Medulla oblongata (tissue), 1 donor: ENCODE data around the gene ADGRD1.
"Not testable (repeated sequence)": the region's sequence is repeated elsewhere in the genome, so short reads cannot be mapped to it uniquely, and the experiment has no call there.

ENCODE experiments used
- DNase-seq: peaks from one replicate; pipeline ENCODE4 v3.0.0-alpha.2; 2015; ENCODE audit errors: extremely low spot score

Gene ADGRD1

GRCh38 chr12:130953771-130954543 is at the start of gene ADGRD1:
ADGRD1 (plus strand) TSS chr12:130953907; CDS start chr12:130954466, 559 bp downstream.
- DNase-seq, result peak; percentile 57

GRCh38 chr12:130904064-130904463 is 49.6 kb upstream of the ADGRD1 start:
- DNase-seq, result no peak

GRCh38 chr12:130904936-130905455 is 48.7 kb upstream of the ADGRD1 start:
- DNase-seq, result not testable (repeated sequence)

- DNase-seq, result no peak
Measured at GRCh38 chr12:130909111-130909510, 44.6 kb upstream of the ADGRD1 start.

GRCh38 chr12:130911193-130911592 is 42.5 kb upstream of the ADGRD1 start:
- DNase-seq, result no peak

- no peak for DNase-seq
Measured at GRCh38 chr12:130911933-130912332, 41.8 kb upstream of the ADGRD1 start.

GRCh38 chr12:130916241-130916911 is 37.3 kb upstream of the ADGRD1 start:
- DNase-seq, result peak; percentile 80

- DNase-seq, result no peak
Measured at GRCh38 chr12:130917607-130918006, 36.1 kb upstream of the ADGRD1 start.

GRCh38 chr12:130919086-130919485 is 34.6 kb upstream of the ADGRD1 start:
- DNase-seq, result no peak

- no peak for DNase-seq
Measured at GRCh38 chr12:130920119-130920703, 33.5 kb upstream of the ADGRD1 start.

GRCh38 chr12:130920723-130921381 is 32.9 kb upstream of the ADGRD1 start:
- no peak for DNase-seq

- no peak for DNase-seq
Measured at GRCh38 chr12:130922511-130922953, 31.2 kb upstream of the ADGRD1 start.

- no peak for DNase-seq
Measured at GRCh38 chr12:130924966-130925665, 28.6 kb upstream of the ADGRD1 start.

- DNase-seq, result peak; percentile 65
Measured at GRCh38 chr12:130925666-130926015, 28.1 kb upstream of the ADGRD1 start.

GRCh38 chr12:130929363-130929762 is 24.3 kb upstream of the ADGRD1 start:
- no peak for DNase-seq

GRCh38 chr12:130932061-130932930 is 21.4 kb upstream of the ADGRD1 start:
- DNase-seq, result no peak

GRCh38 chr12:130933269-130933995 is 20.3 kb upstream of the ADGRD1 start:
- peak; percentile 45 for DNase-seq

- DNase-seq, result no peak
Measured at GRCh38 chr12:130934753-130935152, 19.0 kb upstream of the ADGRD1 start.

GRCh38 chr12:130936561-130936960 is 17.1 kb upstream of the ADGRD1 start:
- DNase-seq, result no peak

GRCh38 chr12:130937063-130937462 is 16.6 kb upstream of the ADGRD1 start:
- DNase-seq, result no peak
